ENCODE data around the gene ANKRD23.

Gene ANKRD23

DNA sequence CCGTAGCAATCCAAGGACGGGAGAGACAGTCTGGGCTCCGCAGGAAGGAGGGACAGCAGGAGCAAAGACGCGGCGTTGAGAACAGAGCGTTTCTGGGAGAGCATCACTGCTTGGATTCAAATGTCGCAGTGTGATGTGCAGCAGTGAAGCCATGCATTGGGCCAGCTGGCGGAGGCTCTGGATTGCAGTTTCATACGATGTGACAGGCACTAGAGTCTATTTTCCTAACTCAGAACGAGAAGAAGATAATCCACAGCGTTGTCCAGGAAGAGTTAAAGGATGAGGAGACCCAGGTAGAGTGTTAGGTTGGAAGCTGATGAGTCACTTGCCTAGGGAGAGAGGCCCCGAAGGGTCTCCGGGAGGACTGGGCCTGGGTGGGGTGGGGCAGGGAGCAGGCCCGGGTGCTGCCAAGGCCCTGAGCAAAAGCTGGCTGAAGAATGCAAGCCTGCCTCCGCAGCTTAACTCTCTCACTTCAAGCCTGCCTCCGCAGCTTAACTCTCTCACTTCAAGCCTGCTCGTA lies 43.7 kb upstream of the ANKRD23 start:
- TF ChIP-seq, protein P1, sequence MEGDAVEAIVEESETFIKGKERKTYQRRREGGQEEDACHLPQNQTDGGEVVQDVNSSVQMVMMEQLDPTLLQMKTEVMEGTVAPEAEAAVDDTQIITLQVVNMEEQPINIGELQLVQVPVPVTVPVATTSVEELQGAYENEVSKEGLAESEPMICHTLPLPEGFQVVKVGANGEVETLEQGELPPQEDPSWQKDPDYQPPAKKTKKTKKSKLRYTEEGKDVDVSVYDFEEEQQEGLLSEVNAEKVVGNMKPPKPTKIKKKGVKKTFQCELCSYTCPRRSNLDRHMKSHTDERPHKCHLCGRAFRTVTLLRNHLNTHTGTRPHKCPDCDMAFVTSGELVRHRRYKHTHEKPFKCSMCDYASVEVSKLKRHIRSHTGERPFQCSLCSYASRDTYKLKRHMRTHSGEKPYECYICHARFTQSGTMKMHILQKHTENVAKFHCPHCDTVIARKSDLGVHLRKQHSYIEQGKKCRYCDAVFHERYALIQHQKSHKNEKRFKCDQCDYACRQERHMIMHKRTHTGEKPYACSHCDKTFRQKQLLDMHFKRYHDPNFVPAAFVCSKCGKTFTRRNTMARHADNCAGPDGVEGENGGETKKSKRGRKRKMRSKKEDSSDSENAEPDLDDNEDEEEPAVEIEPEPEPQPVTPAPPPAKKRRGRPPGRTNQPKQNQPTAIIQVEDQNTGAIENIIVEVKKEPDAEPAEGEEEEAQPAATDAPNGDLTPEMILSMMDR (conservative IDR thresholded peaks at IDR 0.05; ENCODE audit: low read depth, low read length): no peak
- peak; percentile 51 for DNase-seq (ENCODE audit: low read depth)
- H3K4me3 ChIP-seq (ENCODE audit: low read length): no peak overlapping the region

DNA sequence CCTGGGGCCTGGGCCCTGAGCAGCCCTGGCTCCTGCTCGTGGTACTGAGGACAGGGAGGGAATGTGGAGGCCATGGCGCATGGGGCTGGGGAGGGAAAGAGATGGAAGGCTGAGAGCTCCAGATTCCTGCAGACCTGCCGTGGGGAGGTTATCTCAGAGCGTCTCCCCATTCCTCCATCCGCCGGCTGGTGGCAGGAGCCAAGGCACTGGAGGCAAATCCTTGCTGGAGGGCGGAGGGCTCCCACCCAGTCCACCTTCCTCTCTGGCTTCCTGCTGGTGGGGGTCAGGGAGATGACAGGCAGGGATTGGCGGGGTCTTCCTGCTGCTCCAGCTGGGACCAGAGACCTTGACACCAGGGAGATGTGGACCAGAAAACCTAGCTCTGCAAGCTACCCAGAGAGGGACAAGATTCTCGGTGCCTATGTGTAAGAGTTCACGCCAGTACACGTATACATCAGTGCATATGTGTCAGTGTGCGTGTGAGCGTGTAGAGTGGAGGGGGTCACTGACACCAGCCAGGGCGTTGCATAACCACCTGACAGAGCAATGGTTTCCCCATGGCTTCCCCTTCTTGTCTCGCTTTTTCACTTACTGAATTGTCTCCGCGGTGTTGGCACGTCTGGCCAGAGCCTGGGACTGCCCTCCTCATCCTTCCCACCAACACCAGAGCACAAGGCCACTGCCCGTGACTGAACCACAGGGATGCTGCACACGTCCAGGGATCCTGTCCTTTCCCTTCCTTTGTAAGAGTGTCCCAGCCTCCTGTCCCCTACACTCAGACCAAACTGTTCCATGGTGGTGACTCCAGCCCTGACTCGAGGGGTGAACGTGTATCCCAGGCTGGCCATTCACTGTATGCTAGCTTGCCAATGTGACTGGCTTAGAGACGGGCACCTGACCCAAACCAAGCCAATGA lies 41.9 kb upstream of the ANKRD23 start:
- DNase-seq (ENCODE audit: low read depth): no peak
- TF ChIP-seq, protein P1 (conservative IDR thresholded peaks at IDR 0.05; ENCODE audit: low read depth, low read length): no peak
- no peak overlapping the region for H3K4me3 ChIP-seq (ENCODE audit: low read length)

GRCh38 chr2:96884299-96885094 lies 40.7 kb upstream of the ANKRD23 start:
- no peak overlapping the region for H3K4me3 ChIP-seq (ENCODE audit: low read length)
- TF ChIP-seq, protein P1 (conservative IDR thresholded peaks at IDR 0.05; ENCODE audit: low read depth, low read length): no peak
- no peak for DNase-seq (ENCODE audit: low read depth)

DNA sequence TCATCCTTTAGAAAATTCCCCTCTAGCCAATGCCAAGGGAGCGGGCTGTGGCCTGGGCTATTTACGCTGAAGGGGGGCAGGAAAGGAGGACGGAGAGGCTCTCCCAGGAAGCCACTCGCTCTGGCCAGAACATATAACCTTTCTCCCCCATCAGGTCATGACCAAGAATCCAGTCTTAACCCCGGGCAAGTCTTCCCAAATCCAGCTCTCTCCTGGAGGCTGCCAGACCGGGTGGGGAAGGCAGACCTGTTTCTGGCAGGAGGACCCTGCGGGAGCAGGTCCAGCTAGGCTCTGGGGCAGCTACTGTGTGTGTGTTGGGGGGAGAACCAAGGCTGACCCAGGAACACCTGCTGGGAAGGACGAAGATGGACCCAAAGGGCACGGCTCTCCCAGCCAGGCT lies 39.5 kb upstream of the ANKRD23 start:
- TF ChIP-seq, protein P1 (conservative IDR thresholded peaks at IDR 0.05; ENCODE audit: low read depth, low read length): no peak
- no peak for DNase-seq (ENCODE audit: low read depth)
- H3K4me3 ChIP-seq (ENCODE audit: low read length): no peak overlapping the region

GRCh38 chr2:96882906-96883305 lies 39.1 kb upstream of the ANKRD23 start:
- DNase-seq (ENCODE audit: low read depth): no peak
- TF ChIP-seq, protein P1 (conservative IDR thresholded peaks at IDR 0.05; ENCODE audit: low read depth, low read length): no peak
- H3K4me3 ChIP-seq (ENCODE audit: low read length): no peak overlapping the region

GRCh38 chr2:96882230-96882629 lies 38.4 kb upstream of the ANKRD23 start:
- H3K4me3 ChIP-seq (ENCODE audit: low read length): no peak overlapping the region
- DNase-seq (ENCODE audit: low read depth): no peak
- TF ChIP-seq, protein P1 (conservative IDR thresholded peaks at IDR 0.05; ENCODE audit: low read depth, low read length): no peak
